NCI-H1417 treated with DMSO at 0.1 percent for 48 hours (cell line): ENCODE data around the gene MACROD2.
"Not testable (repeated sequence)": the region's sequence is repeated elsewhere in the genome, so short reads cannot be mapped to it uniquely, and the experiment has no call there.

Experiments
- DNase-seq: peaks from one replicate; lab custom pipeline; 2025; lab: John Stamatoyannopoulos, UW

Gene MACROD2

GRCh38 chr20:15976047-15976736, 1980.9 kb downstream of the MACROD2 start:
- no peak for DNase-seq

- no peak for DNase-seq
These were observed 1981.7 kb downstream of the MACROD2 start for GRCh38 chr20:15977026-15977425.

- DNase-seq = no peak
These were observed 1982.4 kb downstream of the MACROD2 start for GRCh38 chr20:15977758-15978157.

- not testable (repeated sequence) for DNase-seq
These were observed 1990.4 kb downstream of the MACROD2 start for GRCh38 chr20:15985494-15986368.

- no peak for DNase-seq
These were observed 1991.4 kb downstream of the MACROD2 start for GRCh38 chr20:15986690-15987089.

- DNase-seq = no peak
These were observed 1996.0 kb downstream of the MACROD2 start for GRCh38 chr20:15991279-15991678.

GRCh38 chr20:15992564-15992963, 1997.2 kb downstream of the MACROD2 start:
- DNase-seq = no peak

- DNase-seq = no peak
These were observed 2004.8 kb downstream of the MACROD2 start for GRCh38 chr20:16000112-16000511.

- no peak for DNase-seq
These were observed 2006.0 kb downstream of the MACROD2 start for GRCh38 chr20:16001286-16001685.

GRCh38 chr20:16003310-16003709, 2008.0 kb downstream of the MACROD2 start:
- DNase-seq = no peak

- DNase-seq = no peak
These were observed 2009.0 kb downstream of the MACROD2 start for GRCh38 chr20:16004108-16004854.

GRCh38 chr20:16005021-16005914, 2010.0 kb downstream of the MACROD2 start:
- no peak for DNase-seq

GRCh38 chr20:16005915-16006493, 2010.7 kb downstream of the MACROD2 start:
- no peak for DNase-seq

GRCh38 chr20:16007164-16007563, 2011.8 kb downstream of the MACROD2 start:
- no peak for DNase-seq

GRCh38 chr20:16007962-16008361, 2012.6 kb downstream of the MACROD2 start:
- DNase-seq = no peak

- no peak for DNase-seq
These were observed 2015.7 kb downstream of the MACROD2 start for GRCh38 chr20:16011056-16011455.

GRCh38 chr20:16011519-16011918, 2016.2 kb downstream of the MACROD2 start:
- DNase-seq = no peak

- DNase-seq = not testable (repeated sequence)
These were observed 2017.6 kb downstream of the MACROD2 start for GRCh38 chr20:16012934-16013333.

- DNase-seq = no peak
These were observed 2018.3 kb downstream of the MACROD2 start for GRCh38 chr20:16013631-16014030.

GRCh38 chr20:16014436-16014835, 2019.1 kb downstream of the MACROD2 start:
- no peak for DNase-seq

GRCh38 chr20:16017656-16018055, 2022.3 kb downstream of the MACROD2 start:
- no peak for DNase-seq
